HEK293 (cell line): Measurements from ENCODE around the gene TSHR.

Experiments
- BCL11B ChIP-seq: fragments of 450-650 bp; formaldehyde crosslinking; IDR thresholded peaks from 2 replicates; pipeline ENCODE4 v1.5.1; 2016; ENCODE audit warnings: low read depth, missing biosample characterization, missing genetic modification characterization
- CTCF ChIP-seq: fragments of 450-650 bp; formaldehyde crosslinking; IDR thresholded peaks from 2 replicates; pipeline ENCODE4 v1.5.1; 2016; ENCODE audit warnings: missing biosample characterization, missing genetic modification characterization
- PRDM10 ChIP-seq: fragments of 450-650 bp; formaldehyde crosslinking; IDR thresholded peaks from 2 replicates; pipeline ENCODE4 v1.5.1; 2016; ENCODE audit warnings: missing biosample characterization, missing genetic modification characterization
- PRDM4 ChIP-seq: fragments of 450-650 bp; formaldehyde crosslinking; IDR thresholded peaks from 2 replicates; pipeline ENCODE4 v1.5.1; 2017; ENCODE audit warnings: missing biosample characterization, missing genetic modification characterization
- SETDB1 ChIP-seq: IDR thresholded peaks from one replicate; pipeline ENCODE4 v1.6.1; 2017; ENCODE audit warnings: mild to moderate bottlenecking, low read length, moderate library complexity, mixed read lengths; ENCODE audit not compliant: insufficient read length
- ZBTB10 ChIP-seq: fragments of 450-650 bp; formaldehyde crosslinking; IDR thresholded peaks from 2 replicates; pipeline ENCODE4 v1.5.1; 2016; ENCODE audit warnings: missing biosample characterization, missing genetic modification characterization
- ZBTB11 ChIP-seq: fragments of 450-650 bp; formaldehyde crosslinking; conservative IDR thresholded peaks from 2 replicates; pipeline ENCODE4 v1.5.1; 2016; ENCODE audit warnings: low read depth, missing biosample characterization, missing genetic modification characterization
- ZNF211 ChIP-seq: fragments of 450-650 bp; formaldehyde crosslinking; IDR thresholded peaks from 2 replicates; pipeline ENCODE4 v1.5.1; 2016; ENCODE audit warnings: low read depth, missing biosample characterization, missing genetic modification characterization
- ZNF221 ChIP-seq: fragments of 450-650 bp; formaldehyde crosslinking; IDR thresholded peaks from 2 replicates; pipeline ENCODE4 v1.5.1; 2017; ENCODE audit warnings: missing biosample characterization, missing genetic modification characterization, borderline replicate concordance
- ZNF23 ChIP-seq: fragments of 450-650 bp; formaldehyde crosslinking; IDR thresholded peaks from 2 replicates; pipeline ENCODE4 v1.5.1; 2016; ENCODE audit warnings: missing biosample characterization, missing genetic modification characterization, borderline replicate concordance
- ZNF513 ChIP-seq: fragments of 450-650 bp; IDR thresholded peaks from 2 replicates; pipeline ENCODE4 v1.5.1; 2018; ENCODE audit warnings: missing biosample characterization, missing genetic modification characterization
- ZNF518A ChIP-seq: fragments of 450-650 bp; formaldehyde crosslinking; conservative IDR thresholded peaks from 2 replicates; pipeline ENCODE4 v1.5.1; 2016; ENCODE audit warnings: low read depth, missing biosample characterization, missing genetic modification characterization
- ZNF585B ChIP-seq: fragments of 450-650 bp; formaldehyde crosslinking; IDR thresholded peaks from 2 replicates; pipeline ENCODE4 v1.5.1; 2016; ENCODE audit warnings: missing biosample characterization, missing genetic modification characterization
- ZNF777 ChIP-seq: fragments of 450-650 bp; formaldehyde crosslinking; IDR thresholded peaks from 2 replicates; pipeline ENCODE4 v1.5.1; 2017; ENCODE audit warnings: missing biosample characterization, missing genetic modification characterization, borderline replicate concordance

- TF ChIP-seq ZNF518A (tag by site-specific recombination) (no peak), ZNF211 (tag by site-specific recombination) (no peak), PRDM4 (no peak), BCL11B (tag by site-specific recombination) (no peak), ZNF23 (no peak), CTCF (tag by site-specific recombination) (no peak), ZNF513 (tag by site-specific recombination) (no peak), ZNF221 (no peak), ZNF777 (tag by site-specific recombination) (no peak), ZBTB10 (tag by site-specific recombination) (no peak), ZNF585B (tag by site-specific recombination) (no peak), PRDM10 (tag by site-specific recombination) (no peak), SETDB1 (no peak), ZBTB11 (tag by site-specific recombination) (no peak)
Measured at GRCh38 chr14:80906946-80907345, 48.5 kb upstream of the TSHR start.
